ENCODE results near the gene BLTP2. TPM values are rescaled to one million over a fixed set of nuclear protein-coding genes. Genes with fewer than 3 reads are reported as not detected.

Gene BLTP2
- total RNA-seq, 1 donor from 2014 or later = 163 TPM

GRCh38 chr17:28648698-28649097 is 3.7 kb upstream of the BLTP2 start:
- no peak for DNase-seq (ENCODE audit: low spot score)

DNA sequence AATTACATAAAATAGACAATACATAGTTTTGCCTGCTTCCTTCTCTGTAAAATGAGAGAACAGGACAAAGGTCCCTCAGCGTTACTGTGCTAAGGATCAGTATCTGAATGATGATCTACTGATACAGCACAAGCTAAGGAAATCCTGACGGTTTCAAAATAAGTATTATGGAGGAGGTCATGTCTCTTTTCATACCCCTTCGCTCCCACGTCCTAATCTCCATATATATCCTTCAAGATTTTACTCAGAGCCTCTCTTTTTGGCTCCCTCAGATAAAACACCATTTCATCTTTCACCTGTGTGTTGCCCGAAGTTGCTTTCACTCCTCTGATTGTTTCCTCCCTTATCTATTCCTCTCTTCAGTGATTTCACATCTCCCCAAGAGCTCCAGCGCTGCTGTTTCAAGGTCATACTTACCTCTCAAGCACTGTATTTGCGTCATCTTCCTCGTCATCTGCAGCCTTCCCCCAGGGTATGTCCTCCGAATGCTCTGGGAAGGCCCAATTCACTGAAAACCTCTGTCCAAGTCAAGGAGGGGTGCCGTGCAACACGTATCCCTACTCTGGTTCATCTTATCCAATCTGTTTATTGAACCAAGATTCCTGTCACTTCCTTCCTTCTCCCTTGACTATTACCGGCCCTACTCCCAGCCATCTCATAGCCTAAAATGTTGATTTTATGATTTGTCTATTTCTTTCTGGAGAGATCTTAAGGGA is 1.2 kb upstream of the BLTP2 start:
- no peak for DNase-seq (ENCODE audit: low spot score)

- DNase-seq (ENCODE audit: low spot score) = no peak
Observed at GRCh38 chr17:28645576-28645939, 600 bp upstream of the BLTP2 start.

DNA sequence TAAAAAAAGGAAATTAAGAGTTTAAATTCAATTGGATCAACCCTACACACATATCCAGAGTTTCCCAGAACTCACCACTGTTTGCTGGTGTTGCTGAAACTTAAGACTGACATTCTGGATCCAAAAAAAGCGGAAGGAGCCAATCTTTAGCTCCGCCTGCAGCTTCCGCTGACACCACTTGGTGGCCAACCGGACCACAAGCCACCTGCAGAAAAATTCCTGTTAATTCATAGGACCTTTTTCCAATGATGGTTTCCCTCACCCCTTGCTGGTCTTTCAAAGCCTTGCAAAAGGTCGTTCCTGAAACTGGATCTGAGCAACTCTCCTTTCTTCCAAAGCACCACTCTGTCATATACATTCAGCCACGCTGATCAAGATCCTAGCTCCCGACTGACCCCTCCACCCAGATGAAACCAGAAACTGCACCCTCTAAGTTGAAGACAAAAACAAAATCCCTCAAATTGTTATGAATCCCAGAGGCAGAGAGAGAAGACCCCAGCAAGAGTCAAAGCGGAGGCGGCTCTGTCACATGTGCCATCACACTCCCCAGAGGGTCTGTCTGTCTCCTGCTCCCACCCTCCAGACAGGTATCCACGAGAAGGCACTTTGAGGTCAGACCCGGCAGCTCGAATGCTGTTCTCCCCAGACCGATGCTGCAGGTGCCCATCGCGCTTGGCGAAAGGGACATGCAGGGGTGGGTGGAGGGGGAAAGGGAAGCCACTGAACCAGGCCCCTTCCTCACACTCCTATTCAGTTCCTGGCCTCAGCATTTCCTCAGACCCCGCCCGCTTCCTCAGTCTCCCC is 773 bp downstream of the BLTP2 start:
- no peak for DNase-seq (ENCODE audit: low spot score)

DNA sequence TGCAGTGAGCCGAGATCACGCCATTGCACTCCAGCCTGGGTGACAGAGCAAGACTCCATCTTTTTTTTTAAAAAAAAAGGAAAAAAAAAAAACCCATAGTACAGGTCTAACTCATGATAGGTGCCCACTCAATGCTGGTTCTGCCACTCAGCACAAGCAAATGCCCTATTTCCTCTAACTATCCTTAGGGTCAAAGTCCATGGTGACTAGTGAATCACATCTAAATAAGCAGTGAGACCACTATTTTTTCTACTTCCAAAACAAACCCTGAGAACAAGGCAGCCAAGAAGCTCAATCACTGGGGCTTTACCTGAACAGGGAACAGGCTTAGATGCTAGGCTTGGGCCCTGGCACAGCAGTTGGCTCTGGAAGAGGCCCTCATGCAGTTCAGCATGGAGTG is 3.4 kb downstream of the BLTP2 start:
- no peak for DNase-seq (ENCODE audit: low spot score)

- no peak for DNase-seq (ENCODE audit: low spot score)
Observed at GRCh38 chr17:28635506-28635905, 9.5 kb downstream of the BLTP2 start.

- DNase-seq (ENCODE audit: low spot score) = peak; percentile 43
Observed at GRCh38 chr17:28634206-28634865, 10.6 kb downstream of the BLTP2 start.

DNA sequence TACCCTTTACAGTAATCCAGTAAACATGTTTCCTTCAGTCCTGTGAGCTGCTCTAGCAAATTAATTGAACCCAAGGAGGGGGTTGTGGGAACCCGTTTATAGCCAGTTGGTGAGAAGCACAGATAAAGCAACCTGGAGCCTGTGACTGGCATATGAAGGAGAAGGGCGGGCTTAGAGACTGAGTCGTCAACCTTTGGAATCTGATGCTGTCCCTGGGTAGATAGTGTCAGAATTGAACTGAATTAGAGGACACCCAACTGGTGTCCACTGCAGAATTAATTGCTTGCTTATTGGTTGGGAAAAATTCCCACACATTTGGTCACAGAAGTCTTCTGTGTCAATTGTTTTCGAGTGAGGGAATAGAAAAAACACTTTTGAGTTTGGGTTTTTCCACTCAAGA is 18.1 kb downstream of the BLTP2 start:
- DNase-seq (ENCODE audit: low spot score) = no peak

DNA sequence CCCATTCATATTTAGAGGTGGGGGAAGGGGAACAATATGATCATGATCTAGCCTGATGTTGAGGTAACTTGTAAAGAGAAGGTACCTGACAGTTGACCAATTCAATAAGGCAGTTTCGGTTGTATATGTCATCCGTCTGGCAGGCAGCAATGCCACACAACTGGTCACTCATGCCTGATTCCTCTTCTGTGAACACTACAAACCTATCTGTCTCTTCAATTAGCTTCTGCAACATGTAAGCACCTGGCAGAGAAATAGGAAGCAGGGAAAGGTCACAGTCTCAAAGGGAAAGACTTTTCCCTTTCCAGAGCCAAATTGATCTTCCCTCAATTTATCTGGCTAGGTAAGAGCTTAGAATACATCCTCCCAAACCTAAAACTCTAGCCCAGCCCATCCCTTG is 20.8 kb downstream of the BLTP2 start:
- DNase-seq (ENCODE audit: low spot score) = peak; percentile 1

GRCh38 chr17:28623696-28624095 is 21.3 kb downstream of the BLTP2 start:
- peak; percentile 43 for DNase-seq (ENCODE audit: low spot score)

DNA sequence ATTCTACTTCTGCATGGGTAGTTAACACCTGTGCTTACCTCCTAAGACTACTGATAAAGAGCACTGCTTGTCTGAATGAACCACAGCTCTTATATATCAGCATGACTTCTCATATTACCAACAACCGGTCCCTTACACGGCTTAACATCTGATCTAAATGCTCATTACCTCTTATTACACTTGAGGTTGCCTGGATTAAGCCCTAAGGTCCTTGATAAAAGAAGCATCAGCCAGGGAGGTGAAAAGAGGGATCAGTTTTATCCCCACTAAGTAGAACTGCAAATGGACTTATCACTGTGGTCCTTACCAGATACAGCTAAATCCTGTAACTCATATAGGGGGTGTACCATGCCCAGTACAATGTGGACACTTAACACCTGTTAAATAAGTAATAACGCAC is 22.8 kb downstream of the BLTP2 start:
- DNase-seq (ENCODE audit: low spot score) = no peak

DNA sequence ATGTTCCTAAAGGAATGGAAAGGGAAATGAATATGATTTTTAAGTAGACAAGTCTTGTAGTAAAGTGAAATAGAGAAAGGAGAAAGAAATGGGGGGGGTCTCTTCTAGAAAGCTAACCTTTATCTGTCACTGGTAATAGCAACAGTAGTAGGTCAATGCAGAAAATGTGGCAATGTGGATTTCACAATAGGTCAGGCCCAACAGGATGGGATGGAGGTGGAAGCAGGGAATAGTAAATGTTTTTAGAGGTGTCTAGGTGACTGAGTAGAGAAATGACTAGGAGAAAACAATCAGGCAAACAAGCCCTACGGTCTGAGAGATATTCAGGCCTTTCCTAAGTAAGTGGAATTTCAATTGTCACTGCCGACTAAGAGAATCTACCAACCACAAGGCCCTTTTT is 24.9 kb downstream of the BLTP2 start:
- no peak for DNase-seq (ENCODE audit: low spot score)

GRCh38 chr17:28618464-28618863 is 26.5 kb downstream of the BLTP2 start:
- DNase-seq (ENCODE audit: low spot score) = no peak

- peak; percentile 53 for DNase-seq (ENCODE audit: low spot score)
Observed at GRCh38 chr17:28616281-28616680, 28.7 kb downstream of the BLTP2 start.

DNA sequence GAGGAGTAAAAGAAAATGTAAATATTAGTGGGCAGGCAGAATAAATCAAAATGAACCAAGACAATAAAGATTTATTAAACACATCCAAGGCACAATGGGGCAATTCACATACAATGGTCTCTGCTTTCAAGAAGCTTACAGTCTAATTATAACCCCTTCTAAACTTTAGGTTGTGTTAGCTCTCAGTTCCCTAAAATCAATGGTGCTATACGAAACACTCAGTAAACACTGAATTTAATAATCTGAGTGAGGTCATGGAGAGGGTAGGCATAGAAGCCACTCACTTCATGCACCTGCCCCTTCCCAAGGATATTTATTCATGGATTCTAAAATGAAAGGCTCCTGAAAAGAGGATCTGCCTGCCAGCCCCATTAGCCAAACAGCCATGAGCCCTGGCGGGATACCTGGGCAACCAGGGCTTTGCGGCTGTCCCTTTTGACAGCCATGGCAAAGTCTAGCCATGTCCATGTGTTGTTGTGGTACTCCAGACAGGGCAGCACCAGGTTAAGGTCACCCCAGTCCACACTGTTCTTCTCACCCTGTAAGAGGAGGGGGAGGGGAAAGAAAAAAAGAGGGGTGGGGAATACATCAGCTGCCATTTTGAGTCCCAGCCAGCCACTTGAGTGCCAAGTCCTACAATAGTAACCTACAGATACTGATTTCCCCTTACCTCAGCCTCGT is 29.6 kb downstream of the BLTP2 start:
- peak; percentile 53 for DNase-seq (ENCODE audit: low spot score)

- peak; percentile 20 for DNase-seq (ENCODE audit: low spot score)
Observed at GRCh38 chr17:28613931-28614381, 31.0 kb downstream of the BLTP2 start, which contains the start of gene RSKR. TSS of gene RSKR (minus strand) at chr17:28614185. CDS start at chr17:28614161, 24 bp downstream.

GRCh38 chr17:28612936-28613872 is 31.8 kb downstream of the BLTP2 start:
- peak; percentile 47 for DNase-seq (ENCODE audit: low spot score)

DNA sequence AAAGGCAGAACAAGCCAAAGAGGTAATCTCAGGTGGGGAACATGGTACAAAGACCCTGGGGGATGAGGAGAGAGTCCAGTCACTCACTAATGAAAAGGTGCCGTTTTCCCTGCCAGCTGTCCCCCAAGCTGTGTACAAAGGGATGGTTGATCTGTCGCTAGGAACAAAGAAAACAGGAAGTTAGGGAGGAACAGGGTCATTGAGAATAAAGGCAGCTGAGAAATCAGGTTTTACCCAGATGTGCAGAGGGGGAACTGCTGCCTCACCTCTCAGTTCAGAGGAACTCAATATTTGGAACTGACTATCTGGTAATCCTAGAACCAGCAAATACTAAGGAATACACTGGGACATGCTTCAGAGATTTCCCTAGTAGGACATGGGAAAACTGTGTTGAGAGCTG is 32.4 kb downstream of the BLTP2 start:
- DNase-seq (ENCODE audit: low spot score) = no peak

DNA sequence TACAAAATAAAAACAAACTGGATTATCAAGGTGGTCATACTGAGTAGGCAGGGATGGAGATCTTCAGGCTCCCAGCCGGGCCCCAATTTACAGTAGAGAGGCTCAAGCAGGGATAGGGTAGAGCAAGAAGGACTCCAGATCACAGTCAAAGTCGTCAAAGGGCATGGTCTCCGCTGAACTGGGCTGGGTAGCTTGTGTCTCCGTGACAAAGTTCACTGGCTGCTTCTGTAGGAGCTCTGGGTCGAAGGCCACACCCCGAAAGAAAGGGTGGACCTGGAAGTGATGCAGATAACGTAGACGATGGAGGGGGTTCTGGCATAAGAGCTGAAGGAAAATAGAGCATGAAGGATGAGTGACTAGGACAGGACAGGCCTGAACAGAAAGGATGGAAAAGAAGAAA is 34.6 kb downstream of the BLTP2 start:
- DNase-seq (ENCODE audit: low spot score) = peak; percentile 73

DNA sequence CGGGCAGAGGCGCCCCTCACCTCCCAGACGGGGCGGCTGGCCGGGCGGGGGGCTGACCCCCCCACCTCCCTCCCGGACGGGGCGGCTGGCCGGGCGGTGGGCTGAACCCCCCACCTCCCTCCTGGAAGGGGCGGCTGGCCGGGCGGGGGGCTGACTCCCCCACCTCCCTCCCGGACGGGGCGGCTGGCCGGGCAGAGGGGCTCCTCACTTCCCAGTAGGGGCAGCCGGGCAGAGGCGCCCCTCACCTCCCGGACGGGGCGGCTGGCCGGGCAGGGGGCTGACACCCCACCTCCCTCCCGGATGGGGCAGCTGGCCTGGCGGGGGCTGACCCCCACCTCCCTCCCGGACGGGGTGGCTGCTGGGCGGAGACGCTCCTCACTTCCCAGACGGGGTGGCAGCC is 40.9 kb downstream of the BLTP2 start:
- peak; percentile 20 for DNase-seq (ENCODE audit: low spot score)
